Sigmoid colon (tissue), 7 donors: ENCODE measurements around the gene KCNK3. TPM values are rescaled to one million over a fixed set of nuclear protein-coding genes. Genes with fewer than 3 reads are reported as not detected.
A peak's percentile ranks its signal among the peaks of the same experiment; 100 is the strongest.

Experiments used
- DNase-seq: peaks from one replicate; pipeline ENCODE4 v3.0.0-alpha.2; 2019
- H3K27ac ChIP-seq, 4 donors: fragments of 200-600 bp; sonication (generic); one replicate each; pipeline ENCODE4 v1.5.1; 2016 to 2019; ENCODE audit warnings: mild to moderate bottlenecking in 1 of 4
- H3K27me3 ChIP-seq, 3 donors: fragments of 200-600 bp; sonication (generic); one replicate each; pipeline ENCODE4 v1.5.1; 2019; ENCODE audit warnings: mild to moderate bottlenecking in 1 of 3
- H3K36me3 ChIP-seq, 4 donors: fragments of 200-600 bp; sonication (generic); one replicate each; pipeline ENCODE4 v1.5.1; 2016 to 2019
- H3K4me1 ChIP-seq, 4 donors: fragments of 200-600 bp; sonication (generic); one replicate each; pipeline ENCODE4 v1.5.1; 2017 to 2019
- H3K4me3 ChIP-seq, 4 donors: fragments of 200-600 bp; sonication (generic); one replicate each; pipeline ENCODE4 v1.5.1; 2017 to 2019; ENCODE audit warnings: mild to moderate bottlenecking in 2 of 4, moderate library complexity in 1 of 4
- H3K9me3 ChIP-seq, 4 donors: fragments of 200-600 bp in 3 of 4; sonication (generic) in 3 of 4; one replicate each; pipeline versions ENCODE4 v1.5.1 to v1.6.1; 2013 to 2019
- EP300 ChIP-seq, 4 donors: sonication (generic); formaldehyde crosslinking; IDR thresholded peaks; one replicate each; pipeline ENCODE4 v1.6.1; 2017; ENCODE audit warnings: antibody characterized with exemption in 4 of 4
- POLR2A ChIP-seq, 2 donors: fragments of 450-650 bp; IDR thresholded peaks; one replicate each; pipeline ENCODE4 v1.6.1; 2016; ENCODE audit warnings: antibody characterized with exemption in 2 of 2, mild to moderate bottlenecking in 2 of 2, moderate library complexity in 2 of 2
- POLR2AphosphoS5 ChIP-seq, 4 donors: sonication (generic); formaldehyde crosslinking; IDR thresholded peaks; one replicate each; pipeline ENCODE4 v1.6.1; 2017; ENCODE audit warnings: antibody characterized with exemption in 4 of 4
- WGBS, 2 donors: extraction: QIAGEN DNeasy Blood & Tissue Kit; methylation state at CpG; one replicate each; pipeline ENCODE4 v1.1.7; 2013; 5-methylcytosine and 5-hydroxymethylcytosine counted together
- intact Hi-C: fragments of 100-400 bp; cut with DNase I; formaldehyde crosslinking; loops from one replicate; pipeline ENCODE4 v1.15.1; 2023
- polyA plus RNA-seq, 3 donors: library from polyadenylated mRNA; stranded (reverse); fragments of 200-250 nt; gene quantifications; one replicate each; pipeline ENCODE4 v1.2.3, GENCODE V29; 2013
- total RNA-seq, 4 donors: library from RNA; depleted of rRNA; stranded (reverse); fragments of >200 nt; gene quantifications; one replicate each; pipeline ENCODE4 v1.1.0, GENCODE V29; 2016
- TF ChIP-seq, protein P1 (sequence below), 4 experiments: fragments of 450-650 bp in 3 of 4; fragments of 200-600 bp in 1 of 4; IDR thresholded peaks; one replicate each; pipeline ENCODE4 v1.5.1; 2016 to 2019; ENCODE audit warnings: antibody characterized with exemption in 4 of 4, mild to moderate bottlenecking in 3 of 4, moderate library complexity in 2 of 4
- donor health status: healthy with polysubstance abuse.
- donor health status: Bipolar disorder and iron deficiency.
- donor health status: healthy.

KCNK3 gene
- total and polyA plus RNA-seq, 7 donors: under 0.01 to 12.2 (median 2.9) TPM

DNA sequence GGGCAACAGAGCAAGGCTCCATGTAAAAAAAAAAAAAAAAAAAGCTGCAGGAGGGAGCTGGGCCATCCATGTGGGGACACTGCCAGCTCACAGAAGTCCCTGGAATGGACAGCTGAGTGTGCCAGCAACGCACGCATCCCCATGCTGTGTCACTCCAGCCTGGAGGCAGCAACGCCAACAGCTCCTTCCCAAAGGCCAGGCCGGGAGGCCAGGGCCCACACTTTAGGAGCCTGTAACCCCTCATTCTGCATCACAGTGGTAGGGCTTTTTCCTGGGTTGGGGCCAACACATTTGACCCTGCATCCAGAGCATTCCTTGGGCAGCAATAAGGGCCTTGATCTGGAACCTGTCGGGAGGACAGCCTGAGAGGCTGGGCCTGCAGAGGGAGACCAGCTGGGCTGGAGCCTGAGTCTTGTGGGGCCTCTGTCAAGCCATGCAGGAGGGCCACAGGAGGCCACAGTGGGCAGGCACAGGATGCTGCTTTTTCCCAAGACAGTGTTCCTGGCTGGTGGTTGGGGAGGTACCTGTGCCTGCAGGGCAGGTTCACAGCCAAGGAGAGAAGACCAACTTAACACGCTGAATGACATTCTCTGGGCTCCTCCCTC lies 16.8 kb upstream of the KCNK3 start:
- WGBS, 2 donors: 92 to 94% methylated on average over 6 of the region's 6 CpGs

DNA sequence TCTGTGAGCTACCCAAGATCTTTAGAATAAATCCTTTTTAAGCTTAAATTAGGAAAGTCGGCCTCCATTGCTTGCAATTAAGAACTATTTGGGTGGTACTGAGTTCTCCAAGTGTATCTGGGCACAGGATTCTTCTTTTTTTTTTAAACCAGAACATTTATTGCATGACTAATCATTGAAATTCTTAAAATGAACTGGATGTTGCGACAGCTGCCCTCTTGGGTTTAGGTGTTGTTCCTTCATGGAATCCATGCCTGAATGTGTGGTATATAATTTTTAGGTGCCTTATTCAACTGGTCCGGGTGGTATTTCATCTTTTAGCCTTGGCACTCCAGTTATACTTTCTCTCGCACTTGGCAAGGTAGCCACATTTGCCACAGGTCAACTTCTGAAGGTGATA lies 14.5 kb upstream of the KCNK3 start:
- TF ChIP-seq, protein P1, sequence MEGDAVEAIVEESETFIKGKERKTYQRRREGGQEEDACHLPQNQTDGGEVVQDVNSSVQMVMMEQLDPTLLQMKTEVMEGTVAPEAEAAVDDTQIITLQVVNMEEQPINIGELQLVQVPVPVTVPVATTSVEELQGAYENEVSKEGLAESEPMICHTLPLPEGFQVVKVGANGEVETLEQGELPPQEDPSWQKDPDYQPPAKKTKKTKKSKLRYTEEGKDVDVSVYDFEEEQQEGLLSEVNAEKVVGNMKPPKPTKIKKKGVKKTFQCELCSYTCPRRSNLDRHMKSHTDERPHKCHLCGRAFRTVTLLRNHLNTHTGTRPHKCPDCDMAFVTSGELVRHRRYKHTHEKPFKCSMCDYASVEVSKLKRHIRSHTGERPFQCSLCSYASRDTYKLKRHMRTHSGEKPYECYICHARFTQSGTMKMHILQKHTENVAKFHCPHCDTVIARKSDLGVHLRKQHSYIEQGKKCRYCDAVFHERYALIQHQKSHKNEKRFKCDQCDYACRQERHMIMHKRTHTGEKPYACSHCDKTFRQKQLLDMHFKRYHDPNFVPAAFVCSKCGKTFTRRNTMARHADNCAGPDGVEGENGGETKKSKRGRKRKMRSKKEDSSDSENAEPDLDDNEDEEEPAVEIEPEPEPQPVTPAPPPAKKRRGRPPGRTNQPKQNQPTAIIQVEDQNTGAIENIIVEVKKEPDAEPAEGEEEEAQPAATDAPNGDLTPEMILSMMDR (IDR thresholded peaks at IDR 0.05): no peak
- TF ChIP-seq POLR2A (IDR thresholded peaks at IDR 0.05): no peak
- no peak for TF ChIP-seq EP300 (IDR thresholded peaks at IDR 0.05)
- no peak for TF ChIP-seq POLR2AphosphoS5 (IDR thresholded peaks at IDR 0.05)
- Histone ChIP-seq H3K36me3 (no peaks in the 10 kb centered on the region), H3K27ac (no peak overlapping the region), H3K4me3 (no peak overlapping the region), H3K27me3 (no peaks in the 10 kb centered on the region), H3K4me1 (peaks cover 0 to 14% (median 1%) of the 10 kb centered on the region in 4 donors), H3K9me3 (no peaks in the 10 kb centered on the region)
- WGBS, 2 donors: 91 to 92% methylated on average over 4 of the region's 4 CpGs
- intact Hi-C loops: no loop called here
- DNase-seq: no peak

More for the DNA sequence above, 16.8 kb upstream of the KCNK3 start:
- Histone ChIP-seq H3K27ac (no peak overlapping the region), H3K9me3 (no peaks in the 10 kb centered on the region), H3K27me3 (no peaks in the 10 kb centered on the region), H3K36me3 (no peaks in the 10 kb centered on the region), H3K4me1 (peaks cover 0 to 8% (median 0%) of the 10 kb centered on the region in 4 donors), H3K4me3 (no peak overlapping the region)
- DNase-seq: peak; percentile 61
- intact Hi-C loops: no loop called here
- TF ChIP-seq, protein P1 (IDR thresholded peaks at IDR 0.05): no peak
- TF ChIP-seq EP300 (IDR thresholded peaks at IDR 0.05): no peak
- TF ChIP-seq POLR2A (IDR thresholded peaks at IDR 0.05): no peak
- no peak for TF ChIP-seq POLR2AphosphoS5 (IDR thresholded peaks at IDR 0.05)

DNA sequence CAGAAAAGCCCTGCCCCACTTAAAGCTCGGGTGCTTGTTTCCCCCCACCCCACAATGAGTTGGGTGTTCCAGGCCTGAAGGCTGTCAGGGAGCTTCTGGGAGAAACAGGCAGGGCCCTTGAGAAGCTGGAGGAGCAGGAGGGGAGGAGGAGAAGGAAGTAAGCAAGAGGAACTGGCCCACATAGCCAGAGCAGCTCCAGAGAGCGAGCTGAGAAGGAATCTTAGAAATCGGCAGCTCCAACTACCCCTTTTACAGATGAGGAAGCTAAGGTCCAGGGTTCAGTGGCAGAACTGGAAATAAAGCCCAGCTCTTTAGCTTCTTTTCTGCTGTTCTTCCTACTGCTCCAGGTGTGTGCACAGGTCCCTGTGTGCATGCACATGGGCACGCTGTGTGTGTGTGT lies 12.7 kb upstream of the KCNK3 start:
- DNase-seq: no peak
- Histone ChIP-seq H3K27me3 (no peaks in the 10 kb centered on the region), H3K4me1 (peaks cover 0 to 14% (median 1%) of the 10 kb centered on the region in 4 donors), H3K36me3 (no peaks in the 10 kb centered on the region), H3K4me3 (no peak overlapping the region), H3K9me3 (no peaks in the 10 kb centered on the region), H3K27ac (no peak overlapping the region)
- TF ChIP-seq POLR2AphosphoS5 (IDR thresholded peaks at IDR 0.05) (no peak), POLR2A (IDR thresholded peaks at IDR 0.05) (no peak), EP300 (IDR thresholded peaks at IDR 0.05) (no peak)
- TF ChIP-seq, protein P1 (IDR thresholded peaks at IDR 0.05): no peak
- 70 to 80% methylated on average over 4 of the region's 4 CpGs for WGBS, 2 donors
- intact Hi-C loops: no loop called here

DNA sequence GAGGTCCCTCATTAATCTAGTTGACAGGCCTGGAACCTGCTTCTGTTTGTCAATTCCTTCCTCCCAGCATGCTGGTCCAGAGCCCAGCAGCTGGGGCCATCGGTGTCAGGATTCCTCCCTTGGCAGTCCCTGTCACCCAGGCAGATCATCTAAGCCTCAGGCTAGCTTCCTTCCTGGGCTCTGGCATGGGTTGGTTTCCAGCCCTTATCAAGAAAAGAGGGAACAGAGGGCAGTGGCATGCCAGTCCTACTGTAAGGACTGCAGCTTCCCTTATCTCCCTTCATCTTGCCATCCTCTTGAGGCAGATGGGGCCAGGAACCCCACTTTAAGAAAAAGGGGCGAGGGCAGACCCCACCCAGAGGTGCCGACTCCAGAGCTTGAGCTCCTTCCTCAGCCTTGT lies 10.9 kb upstream of the KCNK3 start:
- no peak overlapping the region for H3K27ac ChIP-seq
- H3K4me1 ChIP-seq: peaks cover 0 to 17% (median 8%) of the 10 kb centered on the region in 4 donors
- no peaks in the 10 kb centered on the region for H3K9me3 ChIP-seq
- no peaks in the 10 kb centered on the region for H3K27me3 ChIP-seq
- intact Hi-C loops: no loop called here
- peak; percentile 25 for DNase-seq
- H3K36me3 ChIP-seq: no peaks in the 10 kb centered on the region
- no peak overlapping the region for H3K4me3 ChIP-seq
- TF ChIP-seq EP300 (IDR thresholded peaks at IDR 0.05): no peak
- TF ChIP-seq POLR2AphosphoS5 (IDR thresholded peaks at IDR 0.05): no peak
- TF ChIP-seq, protein P1 (IDR thresholded peaks at IDR 0.05): no peak
- no peak for TF ChIP-seq POLR2A (IDR thresholded peaks at IDR 0.05)
- 81 to 82% methylated on average over 3 of the region's 3 CpGs for WGBS, 2 donors

DNA sequence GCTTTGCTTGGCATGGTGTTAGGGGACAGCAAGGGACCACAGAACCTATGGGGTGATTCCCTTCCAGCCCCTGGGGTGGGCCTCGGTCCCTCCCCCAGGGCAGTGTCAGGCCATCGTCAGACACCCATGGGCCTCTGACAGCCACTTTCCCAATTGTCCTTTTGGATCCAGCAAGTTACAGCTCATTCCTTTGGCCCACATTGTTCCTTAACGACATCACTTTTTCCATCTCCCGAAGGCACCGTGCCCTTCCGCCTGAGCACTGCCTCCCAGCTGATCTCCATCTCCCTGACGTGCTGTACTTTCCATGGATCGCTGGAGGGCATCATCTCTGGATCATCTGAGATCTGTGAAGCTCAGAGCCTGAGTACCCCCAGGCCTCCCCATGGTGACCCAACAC lies 10.4 kb upstream of the KCNK3 start:
- WGBS, 2 donors: 85 to 93% methylated on average over 8 of the region's 8 CpGs
- Histone ChIP-seq H3K36me3 (no peaks in the 10 kb centered on the region), H3K4me1 (peaks cover 0 to 19% (median 9%) of the 10 kb centered on the region in 4 donors), H3K27me3 (no peaks in the 10 kb centered on the region), H3K4me3 (no peak overlapping the region), H3K27ac (no peak overlapping the region), H3K9me3 (no peaks in the 10 kb centered on the region)
- no peak for TF ChIP-seq POLR2AphosphoS5 (IDR thresholded peaks at IDR 0.05)
- DNase-seq: peak; percentile 52
- intact Hi-C loops: no loop called here
